WTC11 (cell line): ENCODE data around the gene PRCC. TPM values are rescaled to one million over a fixed set of nuclear protein-coding genes. Genes with fewer than 3 reads are reported as not detected.

ENCODE experiments used
- ATAC-seq: fragments of 200-7000 bp; cut with Tn5 transposase; 2 replicates; pipeline ENCODE4 v1.10.0; 2021; ENCODE audit warnings: mild to moderate bottlenecking, moderate library complexity
- CTCF ChIA-PET: fragments of 300-600 bp; sonication (Branson Sonifier 250); formaldehyde crosslinking; loops from one replicate; lab custom pipeline; 2021; ENCODE audit warnings: antibody characterized with exemption; lab: Charles Lee
- POLR2A ChIA-PET: fragments of 350-600 bp; sonication (Branson Sonifier 250); formaldehyde crosslinking; loops from one replicate; lab custom pipeline; 2021; ENCODE audit warnings: antibody characterized with exemption; lab: Charles Lee
- DNase-seq: peaks from one replicate; pipeline ENCODE4 v3.0.0; 2021; ENCODE audit warnings: low spot score
- H3K27ac Mint-ChIP-seq: 2 replicates; pipeline ENCODE4 v1.8.0; 2021; ENCODE audit warnings: mixed read lengths
- H3K27me3 Mint-ChIP-seq: 2 replicates; pipeline ENCODE4 v1.8.0; 2021; ENCODE audit warnings: low read depth, mild to moderate bottlenecking, moderate library complexity, mixed read lengths
- H3K36me3 Mint-ChIP-seq: 2 replicates; pipeline ENCODE4 v1.8.0; 2021; ENCODE audit warnings: mixed read lengths
- H3K4me1 Mint-ChIP-seq: 2 replicates; pipeline ENCODE4 v1.8.0; 2022; ENCODE audit warnings: mixed read lengths
- H3K4me3 Mint-ChIP-seq: 2 replicates; pipeline ENCODE4 v1.8.0; 2021; ENCODE audit warnings: mild to moderate bottlenecking, moderate library complexity, mixed read lengths
- H3K9me3 Mint-ChIP-seq: 2 replicates; pipeline ENCODE4 v1.8.0; 2021; ENCODE audit warnings: mixed read lengths
- E2F1 ChIP-seq: sonication (generic); formaldehyde crosslinking; IDR thresholded peaks from 2 replicates; pipeline ENCODE4 v1.8.0; 2022; ENCODE audit warnings: mild to moderate bottlenecking, missing genetic modification reagents
- HMGXB4 ChIP-seq: sonication (generic); formaldehyde crosslinking; IDR thresholded peaks from 2 replicates; pipeline ENCODE4 v1.8.1; 2023; ENCODE audit warnings: mild to moderate bottlenecking, moderate library complexity, missing genetic modification reagents
- NFATC4 ChIP-seq: fragments of 250-450 bp; sonication (Bioruptor Pico); IDR thresholded peaks from 2 replicates; pipeline ENCODE4 v1.9.0; 2021; ENCODE audit warnings: mild to moderate bottlenecking
- NFE2L1 ChIP-seq: sonication (generic); formaldehyde crosslinking; IDR thresholded peaks from 2 replicates; pipeline ENCODE4 v1.8.1; 2023; ENCODE audit warnings: missing genetic modification reagents
- NR1H2 ChIP-seq: sonication (generic); formaldehyde crosslinking; IDR thresholded peaks from 2 replicates; pipeline ENCODE4 v1.9.0; 2021; ENCODE audit warnings: mild to moderate bottlenecking, moderate library complexity, missing genetic modification reagents
- NR3C1 ChIP-seq: sonication (generic); formaldehyde crosslinking; conservative IDR thresholded peaks from 2 replicates; pipeline ENCODE4 v1.8.1; 2023; ENCODE audit warnings: low read depth, mild to moderate bottlenecking, missing genetic modification reagents
- RELA ChIP-seq: sonication (generic); formaldehyde crosslinking; IDR thresholded peaks from 2 replicates; pipeline ENCODE4 v1.8.1; 2022; ENCODE audit warnings: missing genetic modification reagents, mild to moderate bottlenecking, borderline replicate concordance
- SMAD3 ChIP-seq: sonication (generic); formaldehyde crosslinking; IDR thresholded peaks from 2 replicates; pipeline ENCODE4 v1.8.0; 2022; ENCODE audit warnings: missing genetic modification reagents, mild to moderate bottlenecking, borderline replicate concordance
- TEAD4 ChIP-seq: sonication (generic); formaldehyde crosslinking; IDR thresholded peaks from 2 replicates; pipeline ENCODE4 v1.8.0; 2022; ENCODE audit warnings: mild to moderate bottlenecking, missing genetic modification reagents
- ZBTB43 ChIP-seq: sonication (generic); formaldehyde crosslinking; IDR thresholded peaks from 2 replicates; pipeline ENCODE4 v1.8.1; 2023; ENCODE audit warnings: mild to moderate bottlenecking, missing genetic modification reagents
- ZNF281 ChIP-seq: sonication (generic); formaldehyde crosslinking; IDR thresholded peaks from 2 replicates; pipeline ENCODE4 v1.8.0; 2023; ENCODE audit warnings: mild to moderate bottlenecking, missing genetic modification reagents
- total RNA-seq: library from RNA; stranded (reverse); gene quantifications from 3 replicates; pipeline ENCODE4 v1.2.3, GENCODE V29; 2021
- TF ChIP-seq, protein P1 (sequence below): sonication (generic); formaldehyde crosslinking; IDR thresholded peaks from 2 replicates; pipeline ENCODE4 v1.8.1; 2022; ENCODE audit warnings: missing genetic modification reagents, borderline replicate concordance
- TF ChIP-seq, protein P2 (sequence below): sonication (generic); formaldehyde crosslinking; IDR thresholded peaks from 2 replicates; pipeline ENCODE4 v1.8.1; 2022; ENCODE audit warnings: low read depth, missing genetic modification reagents, borderline replicate concordance
- TF ChIP-seq, protein P3 (sequence below): sonication (generic); formaldehyde crosslinking; IDR thresholded peaks from 2 replicates; pipeline ENCODE4 v1.8.0; 2022; ENCODE audit warnings: mild to moderate bottlenecking, missing genetic modification reagents

The PRCC gene
- total RNA-seq, 1 experiment from 2014 or later, result 97.4 TPM

DNA sequence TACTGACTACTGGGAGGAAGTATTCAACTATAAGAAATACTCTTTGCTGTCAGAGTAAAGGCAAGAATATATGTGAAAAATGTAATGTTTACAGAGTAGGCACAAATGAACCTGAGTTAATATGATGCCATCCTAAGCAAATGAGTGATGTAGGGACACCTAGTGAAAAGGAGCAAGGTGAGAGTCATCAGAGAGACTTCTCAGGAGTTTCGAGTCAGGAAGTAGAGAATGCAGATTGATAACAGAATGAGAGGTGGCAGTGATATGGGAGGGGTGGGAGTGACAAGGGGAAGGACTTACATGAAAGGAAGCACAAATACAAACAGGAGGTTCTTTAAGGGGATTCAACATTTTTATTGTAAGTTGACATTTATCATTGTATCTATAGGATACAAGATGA is 10.2 kb downstream of the PRCC start (continued):
- TF ChIP-seq ZNF281 (no peak), RELA (no peak), ZBTB43 (CRISPR knock-in tag) (no peak), NFE2L1 (CRISPR knock-in tag) (no peak), E2F1 (no peak), SMAD3 (no peak), TEAD4 (no peak)
- TF ChIP-seq, protein P1, sequence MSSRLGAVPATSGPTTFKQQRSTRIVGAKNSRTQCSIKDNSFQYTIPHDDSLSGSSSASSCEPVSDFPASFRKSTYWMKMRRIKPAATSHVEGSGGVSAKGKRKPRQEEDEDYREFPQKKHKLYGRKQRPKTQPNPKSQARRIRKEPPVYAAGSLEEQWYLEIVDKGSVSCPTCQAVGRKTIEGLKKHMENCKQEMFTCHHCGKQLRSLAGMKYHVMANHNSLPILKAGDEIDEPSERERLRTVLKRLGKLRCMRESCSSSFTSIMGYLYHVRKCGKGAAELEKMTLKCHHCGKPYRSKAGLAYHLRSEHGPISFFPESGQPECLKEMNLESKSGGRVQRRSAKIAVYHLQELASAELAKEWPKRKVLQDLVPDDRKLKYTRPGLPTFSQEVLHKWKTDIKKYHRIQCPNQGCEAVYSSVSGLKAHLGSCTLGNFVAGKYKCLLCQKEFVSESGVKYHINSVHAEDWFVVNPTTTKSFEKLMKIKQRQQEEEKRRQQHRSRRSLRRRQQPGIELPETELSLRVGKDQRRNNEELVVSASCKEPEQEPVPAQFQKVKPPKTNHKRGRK (CRISPR knock-in tag), result no peak

DNA sequence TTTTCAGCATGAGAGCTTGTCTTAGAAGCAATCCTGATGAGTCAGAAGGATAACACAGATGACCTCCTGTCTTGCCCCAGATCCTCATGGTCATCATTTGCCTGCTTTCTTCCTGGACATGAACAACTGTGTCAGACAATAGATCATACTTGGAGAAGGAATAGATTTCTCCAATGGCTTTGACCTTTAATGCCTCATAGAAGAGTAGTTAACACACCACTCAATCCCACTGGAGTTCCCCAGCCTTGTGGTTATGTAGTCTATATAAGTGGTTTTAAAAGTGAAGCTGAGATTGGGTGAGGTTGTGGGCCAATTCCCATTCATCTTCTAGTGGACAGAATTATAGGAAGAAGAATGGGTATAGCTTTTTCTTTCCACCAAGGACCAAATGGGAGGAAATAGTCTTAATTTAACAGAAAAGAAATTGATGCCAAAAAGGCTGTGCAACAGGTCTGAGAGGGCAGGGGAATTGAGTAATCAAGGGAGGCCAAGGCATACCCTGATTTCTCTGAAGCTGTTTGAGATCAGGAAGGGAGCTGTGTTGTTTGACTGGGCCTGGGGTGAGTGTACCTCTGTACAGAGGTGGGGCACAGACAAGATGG is 14.4 kb downstream of the PRCC start:
- Mint-ChIP-seq H3K4me3 (no peak overlapping the region), H3K27ac (no peak overlapping the region)

More for the DNA sequence above, 14.4 kb downstream of the PRCC start:
- ChIA-PET POLR2A (no interaction called here), CTCF (interaction anchor here (1.1 kb wide), 2 partner anchors 78 to 154 kb away, joined by 3 read pairs; no protein-coding TSS in a partner anchor)
- H3K9me3 Mint-ChIP-seq, result no peaks in the 10 kb centered on the region
- ATAC-seq (no peak), DNase-seq (no peak)
- no peaks in the 10 kb centered on the region for H3K4me1 Mint-ChIP-seq
- TF ChIP-seq, protein P2, sequence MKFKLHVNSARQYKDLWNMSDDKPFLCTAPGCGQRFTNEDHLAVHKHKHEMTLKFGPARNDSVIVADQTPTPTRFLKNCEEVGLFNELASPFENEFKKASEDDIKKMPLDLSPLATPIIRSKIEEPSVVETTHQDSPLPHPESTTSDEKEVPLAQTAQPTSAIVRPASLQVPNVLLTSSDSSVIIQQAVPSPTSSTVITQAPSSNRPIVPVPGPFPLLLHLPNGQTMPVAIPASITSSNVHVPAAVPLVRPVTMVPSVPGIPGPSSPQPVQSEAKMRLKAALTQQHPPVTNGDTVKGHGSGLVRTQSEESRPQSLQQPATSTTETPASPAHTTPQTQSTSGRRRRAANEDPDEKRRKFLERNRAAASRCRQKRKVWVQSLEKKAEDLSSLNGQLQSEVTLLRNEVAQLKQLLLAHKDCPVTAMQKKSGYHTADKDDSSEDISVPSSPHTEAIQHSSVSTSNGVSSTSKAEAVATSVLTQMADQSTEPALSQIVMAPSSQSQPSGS, result no peak
- TF ChIP-seq, protein P3, sequence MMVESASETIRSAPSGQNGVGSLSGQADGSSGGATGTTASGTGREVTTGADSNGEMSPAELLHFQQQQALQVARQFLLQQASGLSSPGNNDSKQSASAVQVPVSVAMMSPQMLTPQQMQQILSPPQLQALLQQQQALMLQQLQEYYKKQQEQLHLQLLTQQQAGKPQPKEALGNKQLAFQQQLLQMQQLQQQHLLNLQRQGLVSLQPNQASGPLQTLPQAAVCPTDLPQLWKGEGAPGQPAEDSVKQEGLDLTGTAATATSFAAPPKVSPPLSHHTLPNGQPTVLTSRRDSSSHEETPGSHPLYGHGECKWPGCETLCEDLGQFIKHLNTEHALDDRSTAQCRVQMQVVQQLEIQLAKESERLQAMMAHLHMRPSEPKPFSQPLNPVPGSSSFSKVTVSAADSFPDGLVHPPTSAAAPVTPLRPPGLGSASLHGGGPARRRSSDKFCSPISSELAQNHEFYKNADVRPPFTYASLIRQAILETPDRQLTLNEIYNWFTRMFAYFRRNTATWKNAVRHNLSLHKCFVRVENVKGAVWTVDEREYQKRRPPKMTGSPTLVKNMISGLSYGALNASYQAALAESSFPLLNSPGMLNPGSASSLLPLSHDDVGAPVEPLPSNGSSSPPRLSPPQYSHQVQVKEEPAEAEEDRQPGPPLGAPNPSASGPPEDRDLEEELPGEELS (CRISPR knock-in tag), result no peak
- no peak for TF ChIP-seq NR3C1 (CRISPR knock-in tag)
- TF ChIP-seq NR1H2, result no peak
- TF ChIP-seq NFATC4 (CRISPR knock-in tag), result no peak
- no peak for TF ChIP-seq HMGXB4 (CRISPR knock-in tag)
- H3K36me3 Mint-ChIP-seq, result peaks cover 37% of the 10 kb centered on the region
- H3K27me3 Mint-ChIP-seq, result no peaks in the 10 kb centered on the region
